NCI-H748 treated with DMSO at 0.1 percent for 48 hours (cell line): ENCODE data around the gene C19orf38.

Experiments
- DNase-seq: peaks from one replicate; lab custom pipeline; 2025; lab: John Stamatoyannopoulos, UW

The C19orf38 gene

GRCh38 chr19:10911579-10912363, 63.6 kb downstream of the C19orf38 start:
- no peak for DNase-seq

DNA sequence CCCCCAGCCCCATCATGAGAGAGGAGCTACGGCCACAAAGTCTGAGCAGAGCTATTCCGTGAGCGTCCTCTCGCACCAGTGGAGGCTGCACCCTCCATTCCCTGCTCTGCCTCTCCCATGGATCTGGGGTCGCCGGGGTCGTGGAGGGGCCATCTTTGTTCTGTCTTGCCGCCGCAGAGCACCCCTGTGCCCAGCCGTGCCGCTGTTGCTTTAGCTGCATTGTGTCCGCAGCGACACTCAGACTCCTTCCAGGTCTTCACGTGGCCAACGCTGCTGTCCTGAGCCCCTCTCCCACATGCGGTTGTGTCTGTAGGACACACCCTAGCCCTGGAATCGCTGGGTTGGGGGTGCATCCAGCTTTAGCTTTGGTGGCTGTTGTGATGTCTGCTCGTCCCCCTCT, 64.4 kb downstream of the C19orf38 start:
- DNase-seq: no peak

DNA sequence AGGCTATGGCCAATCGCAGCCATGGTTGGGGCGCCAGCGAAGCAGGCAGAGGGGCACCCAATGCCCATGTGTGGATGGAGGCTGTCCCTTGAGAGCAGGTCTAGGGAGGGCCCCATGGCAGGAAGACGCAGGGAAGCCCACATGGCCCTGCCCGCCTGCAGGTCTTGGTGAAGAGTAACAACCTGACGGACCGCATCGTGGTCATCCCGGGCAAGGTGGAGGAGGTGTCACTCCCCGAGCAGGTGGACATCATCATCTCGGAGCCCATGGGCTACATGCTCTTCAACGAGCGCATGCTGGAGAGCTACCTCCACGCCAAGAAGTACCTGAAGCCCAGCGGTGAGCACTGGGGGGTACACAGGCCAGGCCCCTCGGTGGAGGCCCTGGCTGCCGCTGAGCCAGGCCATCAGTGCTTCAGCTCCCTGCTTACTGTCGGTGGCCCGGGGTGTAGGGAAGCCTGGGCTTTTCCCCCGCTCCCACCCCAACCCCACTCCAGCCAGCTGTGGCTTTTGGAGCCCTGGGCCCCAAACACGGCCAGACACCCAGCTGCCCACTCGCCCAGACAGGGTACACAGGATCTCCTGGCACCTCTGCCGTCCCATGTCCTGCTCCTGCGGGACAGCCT, 65.6 kb downstream of the C19orf38 start:
- no peak for DNase-seq

- DNase-seq: no peak
Measured at GRCh38 chr19:10915130-10916091, 67.2 kb downstream of the C19orf38 start.

DNA sequence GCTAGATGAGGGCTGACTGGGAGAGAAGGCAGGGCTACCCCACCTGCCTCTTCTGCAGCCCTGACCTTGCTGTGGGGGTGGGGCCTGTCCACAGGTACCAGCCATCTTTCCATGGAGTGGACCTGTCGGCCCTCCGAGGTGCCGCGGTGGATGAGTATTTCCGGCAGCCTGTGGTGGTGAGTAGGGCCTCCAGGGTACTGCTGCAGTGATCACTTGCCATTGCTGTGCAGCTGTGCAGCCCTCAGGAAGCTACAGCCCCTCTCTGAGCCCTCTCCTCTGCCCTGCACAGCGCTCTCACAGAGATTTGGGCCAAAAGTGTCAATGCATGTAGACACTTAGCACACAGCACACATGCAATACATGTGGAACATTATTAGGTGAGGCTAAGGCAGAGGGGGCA, 68.4 kb downstream of the C19orf38 start:
- DNase-seq: no peak

DNA sequence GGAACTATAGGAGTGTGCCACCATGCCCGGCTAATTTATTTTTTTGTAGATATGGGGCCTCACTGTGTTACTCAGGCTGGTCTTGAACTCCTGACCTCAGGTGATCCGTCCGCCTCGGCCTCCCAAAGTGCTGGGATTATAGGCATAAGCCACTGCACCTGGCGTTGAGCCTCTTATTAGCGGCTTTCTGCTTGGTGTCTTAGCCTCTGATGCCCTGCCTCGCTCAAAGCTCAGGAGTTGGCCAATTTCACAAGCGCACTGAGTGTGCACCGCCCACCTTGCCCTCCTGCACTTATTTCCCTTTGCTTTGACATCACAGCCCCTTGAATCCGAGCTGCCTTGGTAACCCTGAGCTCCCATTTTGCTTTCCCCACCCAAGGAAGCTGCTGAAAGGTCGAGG, 70.1 kb downstream of the C19orf38 start:
- no peak for DNase-seq
